ENCODE measurements around the gene RALGAPA2. TPM values are rescaled to one million over a fixed set of nuclear protein-coding genes. Genes with fewer than 3 reads are reported as not detected.

The RALGAPA2 gene
- total RNA-seq, 1 experiment from 2014 or later = 13.4 TPM

DNA sequence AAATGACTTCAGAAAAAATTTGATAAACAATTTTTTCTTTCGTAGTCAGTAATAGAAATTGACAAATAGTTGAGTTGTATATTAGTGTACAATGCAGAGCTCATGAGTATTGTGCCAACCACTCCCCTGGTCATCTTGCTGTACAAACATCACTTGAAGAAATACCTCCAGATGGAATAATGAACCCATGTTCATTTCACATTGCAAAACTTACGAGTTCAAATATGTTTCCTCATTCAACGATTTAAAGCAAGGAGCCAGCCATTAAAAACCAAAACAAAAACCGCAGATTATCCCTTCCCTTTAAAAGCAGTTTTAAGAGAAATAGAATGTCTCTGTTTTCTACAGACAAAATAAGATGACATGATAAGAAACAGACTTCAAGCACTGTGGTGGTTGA lies 62.5 kb downstream of the RALGAPA2 start:
- no peaks in the 10 kb centered on the region for H3K27me3 ChIP-seq (ENCODE audit: control insufficient read depth, insufficient read depth, low read length)
- H3K36me3 ChIP-seq (ENCODE audit: control insufficient read depth, insufficient read depth, low read length) = no peaks in the 10 kb centered on the region
- H3K4me3 ChIP-seq (ENCODE audit: low read depth in 2 of 2, low read length in 2 of 2) = no peak overlapping the region
- TF ChIP-seq POLR2AphosphoS5 (IDR thresholded peaks at IDR 0.05; ENCODE audit: low read depth, low read length) = no peak
- TF ChIP-seq TCF7L2 (IDR thresholded peaks at IDR 0.05; ENCODE audit: low read depth, low read length) = no peak
- TF ChIP-seq SIN3A (IDR thresholded peaks at IDR 0.05; ENCODE audit: borderline replicate concordance, insufficient read depth, low read depth, low read length) = no peak
- TF ChIP-seq, protein P1, sequence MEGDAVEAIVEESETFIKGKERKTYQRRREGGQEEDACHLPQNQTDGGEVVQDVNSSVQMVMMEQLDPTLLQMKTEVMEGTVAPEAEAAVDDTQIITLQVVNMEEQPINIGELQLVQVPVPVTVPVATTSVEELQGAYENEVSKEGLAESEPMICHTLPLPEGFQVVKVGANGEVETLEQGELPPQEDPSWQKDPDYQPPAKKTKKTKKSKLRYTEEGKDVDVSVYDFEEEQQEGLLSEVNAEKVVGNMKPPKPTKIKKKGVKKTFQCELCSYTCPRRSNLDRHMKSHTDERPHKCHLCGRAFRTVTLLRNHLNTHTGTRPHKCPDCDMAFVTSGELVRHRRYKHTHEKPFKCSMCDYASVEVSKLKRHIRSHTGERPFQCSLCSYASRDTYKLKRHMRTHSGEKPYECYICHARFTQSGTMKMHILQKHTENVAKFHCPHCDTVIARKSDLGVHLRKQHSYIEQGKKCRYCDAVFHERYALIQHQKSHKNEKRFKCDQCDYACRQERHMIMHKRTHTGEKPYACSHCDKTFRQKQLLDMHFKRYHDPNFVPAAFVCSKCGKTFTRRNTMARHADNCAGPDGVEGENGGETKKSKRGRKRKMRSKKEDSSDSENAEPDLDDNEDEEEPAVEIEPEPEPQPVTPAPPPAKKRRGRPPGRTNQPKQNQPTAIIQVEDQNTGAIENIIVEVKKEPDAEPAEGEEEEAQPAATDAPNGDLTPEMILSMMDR (IDR thresholded peaks at IDR 0.05) = no peak
- TF ChIP-seq, protein P2, sequence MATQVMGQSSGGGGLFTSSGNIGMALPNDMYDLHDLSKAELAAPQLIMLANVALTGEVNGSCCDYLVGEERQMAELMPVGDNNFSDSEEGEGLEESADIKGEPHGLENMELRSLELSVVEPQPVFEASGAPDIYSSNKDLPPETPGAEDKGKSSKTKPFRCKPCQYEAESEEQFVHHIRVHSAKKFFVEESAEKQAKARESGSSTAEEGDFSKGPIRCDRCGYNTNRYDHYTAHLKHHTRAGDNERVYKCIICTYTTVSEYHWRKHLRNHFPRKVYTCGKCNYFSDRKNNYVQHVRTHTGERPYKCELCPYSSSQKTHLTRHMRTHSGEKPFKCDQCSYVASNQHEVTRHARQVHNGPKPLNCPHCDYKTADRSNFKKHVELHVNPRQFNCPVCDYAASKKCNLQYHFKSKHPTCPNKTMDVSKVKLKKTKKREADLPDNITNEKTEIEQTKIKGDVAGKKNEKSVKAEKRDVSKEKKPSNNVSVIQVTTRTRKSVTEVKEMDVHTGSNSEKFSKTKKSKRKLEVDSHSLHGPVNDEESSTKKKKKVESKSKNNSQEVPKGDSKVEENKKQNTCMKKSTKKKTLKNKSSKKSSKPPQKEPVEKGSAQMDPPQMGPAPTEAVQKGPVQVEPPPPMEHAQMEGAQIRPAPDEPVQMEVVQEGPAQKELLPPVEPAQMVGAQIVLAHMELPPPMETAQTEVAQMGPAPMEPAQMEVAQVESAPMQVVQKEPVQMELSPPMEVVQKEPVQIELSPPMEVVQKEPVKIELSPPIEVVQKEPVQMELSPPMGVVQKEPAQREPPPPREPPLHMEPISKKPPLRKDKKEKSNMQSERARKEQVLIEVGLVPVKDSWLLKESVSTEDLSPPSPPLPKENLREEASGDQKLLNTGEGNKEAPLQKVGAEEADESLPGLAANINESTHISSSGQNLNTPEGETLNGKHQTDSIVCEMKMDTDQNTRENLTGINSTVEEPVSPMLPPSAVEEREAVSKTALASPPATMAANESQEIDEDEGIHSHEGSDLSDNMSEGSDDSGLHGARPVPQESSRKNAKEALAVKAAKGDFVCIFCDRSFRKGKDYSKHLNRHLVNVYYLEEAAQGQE (IDR thresholded peaks at IDR 0.05; ENCODE audit: insufficient read depth in 1 of 2, low read depth in 2 of 2, low read length in 1 of 2) = no peak
- H3K4me1 ChIP-seq (ENCODE audit: control insufficient read depth, insufficient read depth, low read length) = no peaks in the 10 kb centered on the region
- H3K27ac ChIP-seq (ENCODE audit: low read length) = no peak overlapping the region
- DNase-seq (ENCODE audit: low read depth, low spot score) = no peak
- H3K9me3 ChIP-seq (ENCODE audit: control insufficient read depth, insufficient read depth, low read depth, low read length) = no peaks in the 10 kb centered on the region
- no peak for ATAC-seq
- CTCF ChIA-PET = no interaction called here
- in situ Hi-C loops (cut with HindIII; ENCODE audit: low pct_unique_long_range_greater_than_20kb, low sequenced_read_pairs) (no loop called here), intact Hi-C loops (cut with micrococcal nuclease; ENCODE audit: unreplicated experiment) (no loop called here)
- POLR2A ChIA-PET = no interaction called here
- BruUV-seq (replicated peaks) = no TSS peak

DNA sequence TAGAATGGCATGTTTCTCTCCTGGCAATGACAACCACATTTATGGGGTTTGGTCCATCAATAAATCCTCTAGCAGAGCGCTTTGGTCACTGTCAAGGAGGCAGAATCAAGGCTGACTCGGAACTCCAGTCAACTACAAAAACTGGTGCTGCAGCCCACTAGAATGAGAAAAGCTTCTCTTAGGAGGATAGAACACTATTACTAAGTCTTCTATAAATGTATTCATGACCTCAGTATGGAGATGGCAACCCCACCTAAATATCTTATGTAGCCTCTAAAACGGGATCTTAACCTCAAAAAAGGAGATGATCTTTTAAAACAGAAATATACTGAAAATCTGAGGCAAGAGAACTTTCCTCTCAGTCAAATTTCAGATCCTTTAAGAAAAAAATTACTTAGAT lies 68.5 kb downstream of the RALGAPA2 start:
- Histone ChIP-seq H3K4me3 (ENCODE audit: low read depth in 2 of 2, low read length in 2 of 2) (no peak overlapping the region), H3K27ac (ENCODE audit: low read length) (no peak overlapping the region), H3K36me3 (ENCODE audit: control insufficient read depth, insufficient read depth, low read length) (no peaks in the 10 kb centered on the region), H3K9me3 (ENCODE audit: control insufficient read depth, insufficient read depth, low read depth, low read length) (no peaks in the 10 kb centered on the region), H3K27me3 (ENCODE audit: control insufficient read depth, insufficient read depth, low read length) (no peaks in the 10 kb centered on the region), H3K4me1 (ENCODE audit: control insufficient read depth, insufficient read depth, low read length) (no peaks in the 10 kb centered on the region)
- ATAC-seq = no peak
- no peak for DNase-seq (ENCODE audit: low read depth, low spot score)
- BruUV-seq (replicated peaks) = no TSS peak
- ChIA-PET CTCF (no interaction called here), POLR2A (no interaction called here)
- TF ChIP-seq TCF7L2 (IDR thresholded peaks at IDR 0.05; ENCODE audit: low read depth, low read length) = no peak
- TF ChIP-seq, protein P1 (IDR thresholded peaks at IDR 0.05) = no peak
- TF ChIP-seq POLR2AphosphoS5 (IDR thresholded peaks at IDR 0.05; ENCODE audit: low read depth, low read length) = no peak
- TF ChIP-seq, protein P2 (IDR thresholded peaks at IDR 0.05; ENCODE audit: insufficient read depth in 1 of 2, low read depth in 2 of 2, low read length in 1 of 2) = no peak
- TF ChIP-seq SIN3A (IDR thresholded peaks at IDR 0.05; ENCODE audit: borderline replicate concordance, insufficient read depth, low read depth, low read length) = no peak
- in situ Hi-C loops (cut with HindIII; ENCODE audit: low pct_unique_long_range_greater_than_20kb, low sequenced_read_pairs) (no loop called here), intact Hi-C loops (cut with micrococcal nuclease; ENCODE audit: unreplicated experiment) (no loop called here)

Data from Panc1 (cell line).